SU-DHL-6 (cell line): ENCODE measurements around the gene TRIOBP.

Experiments used
- H2AFZ ChIP-seq: fragments of 200-600 bp; sonication (generic); 2 replicates; pipeline ENCODE4 v1.6.1; 2014; ENCODE audit warnings: low read depth, mild to moderate bottlenecking, moderate library complexity, mixed read lengths, antibody characterized with exemption, low read length; ENCODE audit not compliant: severe bottlenecking
- H3F3A ChIP-seq: fragments of 200-600 bp; shearing (Covaris generic); 2 replicates; pipeline ENCODE4 v1.6.0; 2016; ENCODE audit warnings: antibody characterized with exemption, mild to moderate bottlenecking; ENCODE audit not compliant: insufficient read depth
- H3K27ac ChIP-seq: fragments of 200-600 bp; sonication (generic); 2 replicates; pipeline ENCODE4 v1.5.1; 2016; ENCODE audit warnings: low read depth, mild to moderate bottlenecking, low read length, moderate library complexity, mixed read lengths
- H3K27me3 ChIP-seq: fragments of 200-600 bp; sonication (generic), shearing (Covaris generic); 2 replicates; pipeline ENCODE4 v1.6.0; 2014; ENCODE audit warnings: mild to moderate bottlenecking, low read length
- H3K36me3 ChIP-seq: fragments of 200-600 bp; sonication (generic); 2 replicates; pipeline ENCODE4 v1.6.1; 2014; ENCODE audit warnings: mild to moderate bottlenecking, low read length, mixed read lengths
- H3K4me2 ChIP-seq: fragments of 300-600, 200-600 bp; shearing (Covaris generic), sonication (generic); 2 replicates; pipeline ENCODE4 v1.6.0; 2014; ENCODE audit warnings: low read length, low read depth, mild to moderate bottlenecking; ENCODE audit not compliant: poor library complexity, severe bottlenecking
- H3K4me3 ChIP-seq: fragments of 200-600 bp; sonication (generic); 2 replicates; pipeline ENCODE4 v1.5.1; 2014; ENCODE audit warnings: antibody characterized with exemption, low read length, mild to moderate bottlenecking, mixed read lengths; ENCODE audit not compliant: insufficient read depth, poor library complexity, severe bottlenecking
- H3K79me2 ChIP-seq: fragments of 200-600 bp; sonication (generic); 2 replicates; pipeline ENCODE4 v1.6.1; 2014; ENCODE audit warnings: mild to moderate bottlenecking, low read length, moderate library complexity; ENCODE audit not compliant: insufficient read depth
- H3K9ac ChIP-seq: fragments of 200-600 bp; sonication (generic); 2 replicates; pipeline ENCODE4 v1.7.0; 2014; ENCODE audit warnings: mild to moderate bottlenecking, low read length
- H3K9me2 ChIP-seq: fragments of 200-600 bp; sonication (generic); replicated peaks from 2 replicates; pipeline ENCODE4 v1.6.1; 2014; ENCODE audit warnings: low read length; ENCODE audit not compliant: insufficient read depth
- H3K9me3 ChIP-seq: fragments of 200-600 bp; sonication (generic); 2 replicates; pipeline ENCODE4 v1.6.1; 2014; ENCODE audit warnings: low read length, mixed read lengths; ENCODE audit not compliant: insufficient read depth
- H4K20me1 ChIP-seq: fragments of 200-600 bp; sonication (generic); 2 replicates; pipeline ENCODE4 v1.6.1; 2014; ENCODE audit warnings: low read depth, mild to moderate bottlenecking, antibody characterized with exemption, low read length, moderate library complexity, mixed read lengths
- CTCF ChIP-seq: fragments of 200-600 bp; sonication (generic); IDR thresholded peaks from one replicate; pipeline ENCODE4 v1.5.1; 2017; ENCODE audit warnings: antibody characterized with exemption, mild to moderate bottlenecking, low read length, moderate library complexity; ENCODE audit not compliant: insufficient read depth, poor library complexity, severe bottlenecking
- EZH2phosphoT487 ChIP-seq: fragments of 200-600 bp; sonication (generic), shearing (Covaris generic); conservative IDR thresholded peaks from 2 replicates; pipeline ENCODE4 v1.6.1; 2018; ENCODE audit warnings: mild to moderate bottlenecking, antibody characterized with exemption, low read length, moderate library complexity, mixed read lengths

TRIOBP gene

GRCh38 chr22:37822079-37822833 is 125.4 kb downstream of the TRIOBP start:
- TF ChIP-seq CTCF (no peak), EZH2phosphoT487 (no peak)
- H4K20me1 ChIP-seq = no peaks in the 10 kb centered on the region
- H3K27ac ChIP-seq = no peak overlapping the region
- H3K4me3 ChIP-seq = no peak overlapping the region
- H2AFZ ChIP-seq = no peak overlapping the region
- H3K9ac ChIP-seq = no peak overlapping the region
- no peaks in the 10 kb centered on the region for H3K79me2 ChIP-seq
- no peaks in the 10 kb centered on the region for H3K9me2 ChIP-seq
- no peaks in the 10 kb centered on the region for H3F3A ChIP-seq
- H3K4me2 ChIP-seq = no peak overlapping the region
- H3K27me3 ChIP-seq = no peaks in the 10 kb centered on the region
- H3K36me3 ChIP-seq = no peaks in the 10 kb centered on the region
- no peaks in the 10 kb centered on the region for H3K9me3 ChIP-seq

GRCh38 chr22:37823134-37823985 is 126.5 kb downstream of the TRIOBP start, which contains the start of gene GALR3:
Gene GALR3 (plus strand): TSS chr22:37823382. CDS start chr22:37823407, 25 bp downstream.
- no peak within 1 kb of the TSS for H3K4me2 ChIP-seq
- no peaks in the 10 kb centered on the region for H3K36me3 ChIP-seq
- no peaks in the 10 kb centered on the region for H3F3A ChIP-seq
- no peaks in the 10 kb centered on the region for H4K20me1 ChIP-seq
- no peaks in the 10 kb centered on the region for H3K27me3 ChIP-seq
- H3K9me3 ChIP-seq = no peaks in the 10 kb centered on the region
- H3K4me3 ChIP-seq = no peak within 1 kb of the TSS
- no peak within 1 kb of the TSS for H3K9ac ChIP-seq
- no peaks in the 10 kb centered on the region for H3K79me2 ChIP-seq
- no peak within 1 kb of the TSS for H2AFZ ChIP-seq
- no peak within 1 kb of the TSS for H3K27ac ChIP-seq
- no peaks in the 10 kb centered on the region for H3K9me2 ChIP-seq
- TF ChIP-seq CTCF = no peak

GRCh38 chr22:37824674-37825641 is 128.1 kb downstream of the TRIOBP start:
- Histone ChIP-seq H4K20me1 (no peaks in the 10 kb centered on the region), H3K9me2 (no peaks in the 10 kb centered on the region), H3K4me3 (no peak overlapping the region), H3F3A (no peaks in the 10 kb centered on the region), H3K27me3 (no peaks in the 10 kb centered on the region), H3K9ac (no peak overlapping the region), H3K79me2 (no peaks in the 10 kb centered on the region), H3K4me2 (no peak overlapping the region), H3K36me3 (no peaks in the 10 kb centered on the region), H2AFZ (no peak overlapping the region), H3K9me3 (no peaks in the 10 kb centered on the region), H3K27ac (no peak overlapping the region)
- no peak for TF ChIP-seq EZH2phosphoT487
- TF ChIP-seq CTCF = no peak
